H1 (cell line): ENCODE data around the gene TMEM44. TPM values are rescaled to one million over a fixed set of nuclear protein-coding genes. Genes with fewer than 3 reads are reported as not detected.

Experiments used
- CTCF ChIA-PET: fragments of 300-600 bp; sonication (Branson Sonifier 250); formaldehyde crosslinking; loops from one replicate; lab custom pipeline; 2021; ENCODE audit not compliant: partially characterized antibody; lab: Charles Lee
- POLR2A ChIA-PET: fragments of 300-600 bp; sonication (Branson Sonifier 250); formaldehyde crosslinking; loops from one replicate; lab custom pipeline; 2021; ENCODE audit warnings: inconsistent platforms; ENCODE audit not compliant: partially characterized antibody; lab: Charles Lee
- DNase-seq, 2 experiments: peaks; one replicate each; pipeline versions ENCODE4 v3.0.0 to v3.0.0-alpha.2; 2010 to 2022; ENCODE audit warnings: low spot score in 2 of 2, low read depth in 1 of 2, mixed read lengths in 1 of 2
- FAIRE-seq: peaks from 2 replicates; lab custom pipeline; 2011; peaks lifted over from hg19 to GRCh38; lab: Jason Lieb, UNC
- H2AFZ ChIP-seq: 2 replicates; pipeline ENCODE4 v1.8.1; 2012; ENCODE audit warnings: low read length, inconsistent platforms
- H2AK5ac ChIP-seq: 2 replicates; pipeline ENCODE4 v1.6.1; 2013; ENCODE audit warnings: low read depth, low read length
- H2BK120ac ChIP-seq: replicated peaks from 2 replicates; pipeline ENCODE3; 2013; ENCODE audit warnings: low read depth, low read length, inconsistent platforms
- H2BK12ac ChIP-seq: 2 replicates; pipeline ENCODE4 v1.6.1; 2013; ENCODE audit warnings: low read depth, low read length
- H2BK15ac ChIP-seq: 2 replicates; pipeline ENCODE4 v1.6.1; 2013; ENCODE audit warnings: low read length
- H2BK20ac ChIP-seq: 2 replicates; pipeline ENCODE4 v1.6.1; 2013; ENCODE audit warnings: low read length
- H2BK5ac ChIP-seq: 2 replicates; pipeline ENCODE4 v1.6.1; 2013; ENCODE audit warnings: low read depth, low read length
- H3K14ac ChIP-seq: 2 replicates; pipeline ENCODE4 v1.6.1; 2013; ENCODE audit warnings: inconsistent platforms; ENCODE audit not compliant: insufficient read length
- H3K18ac ChIP-seq: 2 replicates; pipeline ENCODE4 v1.6.1; 2013; ENCODE audit warnings: low read length; ENCODE audit errors: extremely low read depth
- H3K23ac ChIP-seq: 2 replicates; pipeline ENCODE4 v1.6.1; 2013; ENCODE audit warnings: inconsistent platforms; ENCODE audit not compliant: insufficient read length
- H3K23me2 ChIP-seq: 2 replicates; pipeline ENCODE4 v1.6.1; 2013; ENCODE audit warnings: low read depth, low read length
- H3K27ac ChIP-seq: 2 replicates; pipeline ENCODE4 v1.6.1; 2011; ENCODE audit warnings: low read depth, low read length, inconsistent platforms
- H3K27me3 ChIP-seq, 4 experiments: replicated peaks in 1 of 4; 1 replicate in 1 of 4; 2 replicates in 3 of 4; pipeline versions ENCODE4 v1.6.1 to v1.8.1; 2011 to 2013; ENCODE audit warnings: low read length in 3 of 4, mild to moderate bottlenecking in 3 of 4, inconsistent platforms in 2 of 4, mixed read lengths in 2 of 4, moderate library complexity in 1 of 4; ENCODE audit not compliant: control insufficient read depth in 3 of 4, insufficient read depth in 3 of 4; ENCODE audit errors: extremely low read depth in 1 of 4
- H3K36me3 ChIP-seq, 4 experiments: 2 replicates each; pipeline versions ENCODE4 v1.6.1 to v1.8.1; 2011 to 2013; ENCODE audit warnings: mild to moderate bottlenecking in 4 of 4, low read length in 3 of 4, moderate library complexity in 2 of 4, control low read depth in 1 of 4, inconsistent platforms in 1 of 4; ENCODE audit not compliant: insufficient read depth in 4 of 4, control insufficient read depth in 2 of 4
- H3K4ac ChIP-seq: replicated peaks from 2 replicates; pipeline ENCODE3; 2013; ENCODE audit warnings: low read length, low read depth, mixed read lengths, inconsistent platforms; ENCODE audit not compliant: insufficient read length
- H3K4me1 ChIP-seq, 4 experiments: replicated peaks in 1 of 4; 1 replicate in 1 of 4; 2 replicates in 3 of 4; pipeline versions ENCODE4 v1.6.1 to v1.8.1; 2011 to 2013; ENCODE audit warnings: low read length in 3 of 4, inconsistent platforms in 2 of 4, mixed read lengths in 1 of 4; ENCODE audit not compliant: insufficient read depth in 4 of 4, control insufficient read depth in 3 of 4
- H3K4me2 ChIP-seq, 2 experiments: 2 replicates each; pipeline versions ENCODE4 v1.6.1 to v1.8.1; 2011 to 2013; ENCODE audit warnings: low read depth in 2 of 2, low read length in 2 of 2, control low read depth in 1 of 2, inconsistent platforms in 1 of 2, mild to moderate bottlenecking in 1 of 2; ENCODE audit not compliant: insufficient read depth in 1 of 2
- H3K4me3 ChIP-seq, 4 experiments: fragments of 200-600, 300-600 bp in 1 of 4; sonication (generic), shearing (Covaris generic), sonication (Bioruptor Twin) in 1 of 4; 2 replicates each; pipeline versions ENCODE4 v1.5.1 to v1.8.1; 2011 to 2016; ENCODE audit warnings: low read length in 4 of 4, low read depth in 3 of 4, control low read depth in 2 of 4, inconsistent platforms in 2 of 4, mild to moderate bottlenecking in 2 of 4, mixed read lengths in 1 of 4, moderate library complexity in 1 of 4; ENCODE audit not compliant: insufficient read depth in 2 of 4; ENCODE audit errors: extremely low read depth in 1 of 4
- H3K56ac ChIP-seq: replicated peaks from 2 replicates; pipeline ENCODE3; 2013; ENCODE audit warnings: low read depth, mild to moderate bottlenecking, mixed read lengths, low read length, inconsistent platforms; ENCODE audit not compliant: insufficient read length
- H3K79me1 ChIP-seq: 2 replicates; pipeline ENCODE4 v1.6.1; 2013; ENCODE audit warnings: low read depth, low read length, control low read depth
- H3K79me2 ChIP-seq, 2 experiments: 2 replicates each; pipeline versions ENCODE4 v1.6.1 to v1.8.1; 2012 to 2013; ENCODE audit warnings: low read length in 2 of 2, mild to moderate bottlenecking in 2 of 2, inconsistent platforms in 1 of 2; ENCODE audit not compliant: insufficient read depth in 2 of 2, control insufficient read depth in 1 of 2
- H3K9ac ChIP-seq, 4 experiments: replicated peaks in 1 of 4; 1 replicate in 1 of 4; 2 replicates in 3 of 4; pipeline versions ENCODE4 v1.6.1 to v1.8.1; 2011 to 2013; ENCODE audit warnings: low read depth in 3 of 4, low read length in 3 of 4, control low read depth in 2 of 4, mild to moderate bottlenecking in 2 of 4, moderate library complexity in 2 of 4, inconsistent platforms in 1 of 4; ENCODE audit errors: extremely low read depth in 1 of 4
- H3K9me3 ChIP-seq, 2 experiments: 2 replicates each; pipeline versions ENCODE4 v1.6.1 to v1.8.1; 2012 to 2013; ENCODE audit warnings: mild to moderate bottlenecking in 2 of 2, moderate library complexity in 2 of 2, control low read depth in 1 of 2, inconsistent platforms in 1 of 2, low read depth in 1 of 2, low read length in 1 of 2, mixed read lengths in 1 of 2; ENCODE audit not compliant: insufficient read depth in 2 of 2
- H4K20me1 ChIP-seq, 2 experiments: replicated peaks in 1 of 2; 2 replicates each; pipeline versions ENCODE3 to v1.8.1; 2011 to 2013; ENCODE audit warnings: inconsistent platforms in 2 of 2, low read length in 2 of 2, mild to moderate bottlenecking in 1 of 2; ENCODE audit not compliant: insufficient read depth in 2 of 2, control insufficient read depth in 1 of 2
- H4K5ac ChIP-seq: 2 replicates; pipeline ENCODE4 v1.6.1; 2013; ENCODE audit warnings: low read length, low read depth, mixed read lengths, inconsistent platforms; ENCODE audit not compliant: insufficient read length
- H4K8ac ChIP-seq: 2 replicates; pipeline ENCODE4 v1.8.0; 2013; ENCODE audit warnings: mild to moderate bottlenecking, moderate library complexity, low read length, inconsistent platforms; ENCODE audit not compliant: insufficient read depth; ENCODE audit errors: extremely low read depth
- H4K91ac ChIP-seq: replicated peaks from 2 replicates; pipeline ENCODE3; 2013; ENCODE audit warnings: low read length, mixed read lengths, inconsistent platforms; ENCODE audit not compliant: insufficient read length
- CREB1 ChIP-seq: IDR thresholded peaks from 2 replicates; pipeline ENCODE4 v1.6.1; 2012; ENCODE audit warnings: inconsistent platforms
- JUN ChIP-seq: IDR thresholded peaks from 2 replicates; pipeline ENCODE4 v1.6.1; 2011; ENCODE audit warnings: low read depth, mild to moderate bottlenecking, improper control_type of control experiment, low read length
- KDM4A ChIP-seq: IDR thresholded peaks from one replicate; pipeline ENCODE4 v1.7.1; 2012; ENCODE audit warnings: low read depth, mild to moderate bottlenecking, moderate library complexity, low read length, inconsistent platforms; ENCODE audit not compliant: severe bottlenecking
- NANOG ChIP-seq: IDR thresholded peaks from 2 replicates; pipeline ENCODE4 v1.6.1; 2011; ENCODE audit warnings: low read length, low read depth, mild to moderate bottlenecking, inconsistent platforms; ENCODE audit not compliant: insufficient read depth, poor library complexity, severe bottlenecking
- SAP30 ChIP-seq: fragments of 300-600 bp; sonication (generic); IDR thresholded peaks from 2 replicates; pipeline ENCODE4 v1.7.1; 2012; ENCODE audit warnings: low read length, moderate library complexity, mild to moderate bottlenecking, inconsistent platforms; ENCODE audit not compliant: insufficient read depth, insufficient replicate concordance
- SIN3A ChIP-seq, 2 experiments: IDR thresholded peaks in 1 of 2; conservative IDR thresholded peaks in 1 of 2; 2 replicates each; pipeline ENCODE4 v1.6.1; 2011 to 2012; ENCODE audit warnings: low read length in 2 of 2, improper control_type of control experiment in 1 of 2, low read depth in 1 of 2, mild to moderate bottlenecking in 1 of 2
- SIRT6 ChIP-seq: IDR thresholded peaks from one replicate; pipeline ENCODE4 v1.7.1; 2012; ENCODE audit warnings: low read length, inconsistent platforms
- SIX5 ChIP-seq: IDR thresholded peaks from 2 replicates; pipeline ENCODE4 v1.6.1; 2011; ENCODE audit warnings: mild to moderate bottlenecking, low read depth, low read length
- TBP ChIP-seq: IDR thresholded peaks from 2 replicates; pipeline ENCODE4 v1.6.1; 2011; ENCODE audit warnings: low read depth, low read length, improper control_type of control experiment
- WGBS, 2 experiments: shearing (Covaris generic) in 1 of 2; methylation state at CpG; one replicate each; pipeline versions ENCODE4 v1.1.6 to v1.1.7; 2013 to 2015; ENCODE audit warnings: low lambda C conversion rate in 2 of 2, mixed read lengths in 2 of 2, inconsistent platforms in 1 of 2, low coverage in 1 of 2, missing lambda C conversion rate in 1 of 2; ENCODE audit not compliant: insufficient replicate concordance in 2 of 2, insufficient coverage in 1 of 2, insufficient read length in 1 of 2; ENCODE audit errors: extremely low coverage in 1 of 2, missing lambda C conversion rate in 1 of 2; 5-methylcytosine and 5-hydroxymethylcytosine counted together
- polyA plus RNA-seq, 7 experiments: library from polyadenylated mRNA; depleted of rRNA in 3 of 7; stranded (reverse) in 5 of 7; unstranded in 2 of 7; fragments of >200 nt in 5 of 7; fragments of 200-250 nt in 2 of 7; gene quantifications; 1 replicate in 5 of 7; 2 replicates in 1 of 7; 4 replicates in 1 of 7; pipeline versions ENCODE4 v1.2.1 to v1.2.3, GENCODE V29; 2011 to 2013; ENCODE audit warnings: missing spikeins in 2 of 7, mixed read lengths in 2 of 7
- total RNA-seq: library from RNA; stranded (reverse); fragmentation: NEBNext Ultra II Directional; extraction: Animal tissue kit (Norgen Biotek cat#: 25700); gene quantifications from 2 replicates; pipeline ENCODE4 v1.2.1, GENCODE V29; 2021

The TMEM44 gene
- total and polyA plus RNA-seq, 2 of the 8 experiments (the other 6 are each of a cell fraction or from before 2014, with no cell fraction given) = 14.0 to 16.7 TPM

DNA sequence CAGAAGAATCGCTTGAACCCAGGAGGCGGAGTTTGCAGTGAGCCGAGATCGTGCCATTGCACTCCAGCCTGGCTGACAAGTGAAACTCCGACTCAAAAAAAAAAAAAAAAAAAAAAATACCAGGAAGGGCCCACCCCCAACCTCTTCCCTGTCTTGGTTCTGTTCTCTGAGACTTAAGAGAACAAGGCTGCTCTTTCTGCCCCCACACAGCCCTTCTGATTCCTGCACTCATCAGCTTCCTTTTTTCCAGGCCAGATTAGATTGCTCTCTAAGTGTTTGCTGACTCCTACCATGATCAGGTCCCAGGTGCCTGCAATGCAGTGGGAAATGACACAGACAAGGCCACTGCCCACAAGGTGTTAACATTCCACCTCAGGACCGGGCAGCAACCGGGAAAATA is 13.0 kb downstream of the TMEM44 start:
- FAIRE-seq (no peak), DNase-seq (no peak)
- TF ChIP-seq JUN (no peak), TBP (no peak), SIX5 (no peak), SIN3A (conservative IDR thresholded peaks at IDR 0.05 in 1 of 2, IDR thresholded peaks at IDR 0.05 in 1 of 2; ENCODE audit: low read depth in 1 of 2, low read length in 2 of 2) (no peak), SAP30 (no peak), CREB1 (no peak), KDM4A (no peak), SIRT6 (no peak), NANOG (no peak)
- Histone ChIP-seq H4K5ac (no peak overlapping the region), H3K9ac (no peak overlapping the region), H3K79me2 (no peaks in the 10 kb centered on the region), H3K27ac (no peak overlapping the region), H2BK15ac (no peak overlapping the region), H3K79me1 (no peaks in the 10 kb centered on the region; the same call in 1 of the 2 replicates), H2AK5ac (no peak overlapping the region), H3K4me1 (no peaks in the 10 kb centered on the region; a peak in 1 of 7 replicates), H3K4me2 (no peak overlapping the region), H3K4ac (no peak overlapping the region), H3K14ac (no peak overlapping the region), H2BK20ac (no peak overlapping the region), H4K91ac (no peak overlapping the region), H3K36me3 (peaks cover 0 to 3% (median 0%) of the 10 kb centered on the region in 4 experiments; a peak in 1 of 8 replicates), H3K23ac (no peak overlapping the region), H2BK120ac (no peak overlapping the region), H2BK12ac (no peak overlapping the region), H3K27me3 (no peaks in the 10 kb centered on the region), H2AFZ (no peak overlapping the region), H3K23me2 (no peaks in the 10 kb centered on the region), H4K20me1 (peaks cover 0 to 3% of the 10 kb centered on the region in 2 experiments), H3K56ac (no peak overlapping the region), H2BK5ac (no peak overlapping the region), H3K4me3 (no peak overlapping the region), H3K18ac (no peak overlapping the region), H4K8ac (no peak overlapping the region), H3K9me3 (no peaks in the 10 kb centered on the region)
- ChIA-PET CTCF (interaction anchor here (2.0 kb wide), 1 partner anchor 15 kb away, joined by 8 read pairs; no protein-coding TSS in a partner anchor), POLR2A (interaction anchor here (1.0 kb wide), 1 partner anchor 10 kb away, joined by 3 read pairs; no protein-coding TSS in a partner anchor)
- WGBS, 2 experiments = 89% methylated on average over 6 of the region's 7 CpGs; no CpG with 5 or more reads in 1 of the 2 experiments
